Measurements from ENCODE around the gene BEND5.

DNA sequence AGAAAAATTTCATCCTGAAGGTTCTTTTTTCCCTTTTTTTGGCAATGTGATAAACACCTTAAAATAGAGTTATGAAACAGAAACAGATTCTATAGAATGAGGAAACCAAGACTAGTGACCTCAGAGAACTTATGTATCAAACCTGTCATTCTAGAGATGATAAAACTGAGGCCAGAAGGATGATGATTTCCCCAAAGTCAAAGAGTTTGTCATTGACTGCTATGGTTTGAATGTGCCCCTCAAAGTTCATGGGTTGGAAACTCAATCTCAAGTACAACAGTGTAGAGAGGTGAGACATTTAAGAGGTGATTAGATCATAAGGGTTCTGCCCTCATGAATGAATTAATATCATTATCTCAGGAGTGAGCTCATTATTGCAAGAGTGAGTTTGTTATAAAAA is 13.7 kb upstream of the BEND5 start:
- no peak for TF ChIP-seq EZH2 (IDR thresholded peaks at IDR 0.05; ENCODE audit: borderline replicate concordance, low read length)
- TF ChIP-seq, protein P1, sequence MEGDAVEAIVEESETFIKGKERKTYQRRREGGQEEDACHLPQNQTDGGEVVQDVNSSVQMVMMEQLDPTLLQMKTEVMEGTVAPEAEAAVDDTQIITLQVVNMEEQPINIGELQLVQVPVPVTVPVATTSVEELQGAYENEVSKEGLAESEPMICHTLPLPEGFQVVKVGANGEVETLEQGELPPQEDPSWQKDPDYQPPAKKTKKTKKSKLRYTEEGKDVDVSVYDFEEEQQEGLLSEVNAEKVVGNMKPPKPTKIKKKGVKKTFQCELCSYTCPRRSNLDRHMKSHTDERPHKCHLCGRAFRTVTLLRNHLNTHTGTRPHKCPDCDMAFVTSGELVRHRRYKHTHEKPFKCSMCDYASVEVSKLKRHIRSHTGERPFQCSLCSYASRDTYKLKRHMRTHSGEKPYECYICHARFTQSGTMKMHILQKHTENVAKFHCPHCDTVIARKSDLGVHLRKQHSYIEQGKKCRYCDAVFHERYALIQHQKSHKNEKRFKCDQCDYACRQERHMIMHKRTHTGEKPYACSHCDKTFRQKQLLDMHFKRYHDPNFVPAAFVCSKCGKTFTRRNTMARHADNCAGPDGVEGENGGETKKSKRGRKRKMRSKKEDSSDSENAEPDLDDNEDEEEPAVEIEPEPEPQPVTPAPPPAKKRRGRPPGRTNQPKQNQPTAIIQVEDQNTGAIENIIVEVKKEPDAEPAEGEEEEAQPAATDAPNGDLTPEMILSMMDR (IDR thresholded peaks at IDR 0.05; ENCODE audit: low read length) = no peak

All from OCI-LY1 (cell line).